IMR-90 (cell line): ENCODE measurements around the gene SETD6. TPM values are rescaled to one million over a fixed set of nuclear protein-coding genes. Genes with fewer than 3 reads are reported as not detected.

Experiments
- ATAC-seq: fragments of 200-7000 bp; cut with Tn5 transposase; 2 replicates; pipeline ENCODE4 v1.9.1; 2020; ENCODE audit warnings: low read depth, mild to moderate bottlenecking, moderate library complexity
- BruUV-seq: library from RNA; stranded (reverse); fragments of 400-500 nt; replicated peaks from 2 replicates; lab custom pipeline; 2021; lab: Mats Ljungman, UMichigan
- CTCF ChIA-PET: fragments of 300-600 bp; formaldehyde crosslinking; extraction: SDS; loops from one replicate; lab custom pipeline; 2021; ENCODE audit warnings: antibody characterized with exemption; lab: Yijun Ruan, JAX
- POLR2A ChIA-PET: fragments of 300-600 bp; sonication (Branson Sonifier 250); formaldehyde crosslinking; loops from one replicate; lab custom pipeline; 2022; ENCODE audit warnings: antibody characterized with exemption; ENCODE audit not compliant: unreplicated experiment; lab: Charles Lee
- DNase-seq: peaks from one replicate; pipeline ENCODE4 v3.0.0; 2013
- H2AFZ ChIP-seq: replicated peaks from 2 replicates; pipeline ENCODE3; 2013; ENCODE audit warnings: low read length, mild to moderate bottlenecking; ENCODE audit not compliant: poor library complexity
- H2AK5ac ChIP-seq: 2 replicates; pipeline ENCODE4 v1.6.1; 2013; ENCODE audit warnings: low read depth, low read length, inconsistent platforms
- H2AK9ac ChIP-seq: replicated peaks from 2 replicates; pipeline ENCODE3; 2013; ENCODE audit warnings: mild to moderate bottlenecking, low read depth, low read length, moderate library complexity; ENCODE audit not compliant: poor library complexity
- H2BK120ac ChIP-seq: 2 replicates; pipeline ENCODE4 v1.6.1; 2013; ENCODE audit warnings: low read depth, low read length, inconsistent platforms
- H2BK15ac ChIP-seq: 3 replicates; pipeline ENCODE4 v1.6.1; 2013; ENCODE audit warnings: low read depth, low read length, inconsistent platforms
- H2BK20ac ChIP-seq: 2 replicates; pipeline ENCODE4 v1.6.1; 2013; ENCODE audit warnings: low read depth, mild to moderate bottlenecking, inconsistent platforms, low read length, moderate library complexity
- H2BK5ac ChIP-seq: 2 replicates; pipeline ENCODE4 v1.6.1; 2013; ENCODE audit warnings: mild to moderate bottlenecking, low read depth, low read length, inconsistent platforms; ENCODE audit not compliant: poor library complexity, severe bottlenecking
- H3K14ac ChIP-seq: replicated peaks from 2 replicates; pipeline ENCODE4 v1.6.1; 2013; ENCODE audit warnings: low read depth, low read length, inconsistent platforms
- H3K18ac ChIP-seq: 2 replicates; pipeline ENCODE4 v1.6.1; 2013; ENCODE audit warnings: low read depth, low read length, control low read depth
- H3K23ac ChIP-seq: 2 replicates; pipeline ENCODE4 v1.6.1; 2013; ENCODE audit warnings: low read depth, low read length, inconsistent platforms
- H3K27ac ChIP-seq: 2 replicates; pipeline ENCODE4 v1.5.1; 2013; ENCODE audit warnings: mild to moderate bottlenecking, control low read depth, low read length; ENCODE audit not compliant: insufficient read depth
- H3K27me3 ChIP-seq: 2 replicates; pipeline ENCODE4 v1.6.1; 2013; ENCODE audit warnings: low read length; ENCODE audit not compliant: control insufficient read depth, insufficient read depth
- H3K36me3 ChIP-seq: 2 replicates; pipeline ENCODE4 v1.6.1; 2013; ENCODE audit warnings: low read length, mixed read lengths; ENCODE audit not compliant: control insufficient read depth, insufficient read depth
- H3K4ac ChIP-seq: 2 replicates; pipeline ENCODE4 v1.6.1; 2013; ENCODE audit warnings: low read depth, low read length, inconsistent platforms
- H3K4me1 ChIP-seq: 2 replicates; pipeline ENCODE4 v1.6.1; 2013; ENCODE audit warnings: low read length, mixed read lengths; ENCODE audit not compliant: control insufficient read depth, insufficient read depth
- H3K4me2 ChIP-seq: 2 replicates; pipeline ENCODE4 v1.6.1; 2013; ENCODE audit warnings: low read depth, mild to moderate bottlenecking, control low read depth, low read length, moderate library complexity
- H3K4me3 ChIP-seq: 2 replicates; pipeline ENCODE4 v1.5.1; 2013; ENCODE audit warnings: low read depth, mild to moderate bottlenecking, control low read depth, low read length, moderate library complexity; ENCODE audit not compliant: insufficient read depth
- H3K56ac ChIP-seq: 2 replicates; pipeline ENCODE4 v1.6.1; 2013; ENCODE audit warnings: low read length, inconsistent platforms; ENCODE audit not compliant: insufficient read depth; ENCODE audit errors: extremely low read depth
- H3K79me1 ChIP-seq, 2 experiments: 2 replicates each; pipeline ENCODE4 v1.6.1; 2013; ENCODE audit warnings: low read length in 2 of 2, inconsistent platforms in 1 of 2, low read depth in 1 of 2
- H3K9ac ChIP-seq: 2 replicates; pipeline ENCODE4 v1.6.1; 2013; ENCODE audit warnings: low read depth, low read length, control low read depth
- H3K9me1 ChIP-seq: 2 replicates; pipeline ENCODE4 v1.6.1; 2013; ENCODE audit warnings: low read length, inconsistent platforms; ENCODE audit not compliant: insufficient read depth
- H3K9me3 ChIP-seq: 2 replicates; pipeline ENCODE4 v1.6.1; 2013; ENCODE audit warnings: low read length; ENCODE audit not compliant: control insufficient read depth, insufficient read depth
- H4K20me1 ChIP-seq: 2 replicates; pipeline ENCODE4 v1.6.1; 2013; ENCODE audit warnings: low read length, inconsistent platforms; ENCODE audit not compliant: insufficient read depth
- H4K5ac ChIP-seq: 2 replicates; pipeline ENCODE4 v1.6.1; 2013; ENCODE audit warnings: mild to moderate bottlenecking, low read depth, low read length, control low read depth
- H4K8ac ChIP-seq, 2 experiments: 2 replicates each; pipeline ENCODE4 v1.6.1; 2013; ENCODE audit warnings: low read depth in 2 of 2, low read length in 2 of 2, control low read depth in 1 of 2, inconsistent platforms in 1 of 2
- H4K91ac ChIP-seq: 2 replicates; pipeline ENCODE4 v1.6.1; 2013; ENCODE audit warnings: low read depth, low read length, inconsistent platforms; ENCODE audit not compliant: insufficient read depth
- BHLHE40 ChIP-seq: fragments of 150-350 bp; IDR thresholded peaks from 2 replicates; pipeline ENCODE4 v1.6.1; 2016; ENCODE audit warnings: mild to moderate bottlenecking, low read depth, low read length
- CTCF ChIP-seq: conservative IDR thresholded peaks from 2 replicates; pipeline ENCODE4 v1.5.1; 2012; ENCODE audit warnings: mild to moderate bottlenecking, low read depth, low read length, improper control_type of control experiment
- ELK1 ChIP-seq: fragments of 150-350 bp; IDR thresholded peaks from 2 replicates; pipeline ENCODE4 v1.6.1; 2016; ENCODE audit warnings: low read depth, mild to moderate bottlenecking, low read length, moderate library complexity, borderline replicate concordance
- MAFK ChIP-seq: IDR thresholded peaks from 2 replicates; pipeline ENCODE4 v1.6.1; 2012; ENCODE audit warnings: low read depth, low read length, improper control_type of control experiment
- MAZ ChIP-seq: IDR thresholded peaks from 2 replicates; pipeline ENCODE4 v1.6.1; 2012; ENCODE audit warnings: low read depth, mild to moderate bottlenecking, low read length, improper control_type of control experiment, moderate library complexity, borderline replicate concordance
- MXI1 ChIP-seq: IDR thresholded peaks from 2 replicates; pipeline ENCODE4 v1.6.1; 2012; ENCODE audit warnings: low read depth, mild to moderate bottlenecking, low read length, moderate library complexity, borderline replicate concordance
- NFE2L2 ChIP-seq: fragments of 150-350 bp; IDR thresholded peaks from 2 replicates; pipeline ENCODE4 v1.6.1; 2016; ENCODE audit warnings: low read depth, mild to moderate bottlenecking, low read length
- POLR2A ChIP-seq: IDR thresholded peaks from 2 replicates; pipeline ENCODE4 v1.6.1; 2012; ENCODE audit warnings: mild to moderate bottlenecking, low read depth, low read length
- RAD21 ChIP-seq: IDR thresholded peaks from 2 replicates; pipeline ENCODE4 v1.6.1; 2012; ENCODE audit warnings: low read length, improper control_type of control experiment
- RCOR1 ChIP-seq: IDR thresholded peaks from 2 replicates; pipeline ENCODE4 v1.6.1; 2012; ENCODE audit warnings: mild to moderate bottlenecking, low read length, improper control_type of control experiment; ENCODE audit not compliant: insufficient replicate concordance
- RFX5 ChIP-seq: IDR thresholded peaks from 2 replicates; pipeline ENCODE4 v1.8.0; 2012; ENCODE audit warnings: low read depth, mild to moderate bottlenecking, low read length, moderate library complexity
- SMC3 ChIP-seq: fragments of 150-350 bp; IDR thresholded peaks from 2 replicates; pipeline ENCODE4 v1.6.1; 2016; ENCODE audit warnings: low read depth, mild to moderate bottlenecking, antibody characterized with exemption, low read length, moderate library complexity
- USF2 ChIP-seq: fragments of 150-350 bp; IDR thresholded peaks from 2 replicates; pipeline ENCODE4 v1.6.1; 2017; ENCODE audit warnings: mild to moderate bottlenecking, antibody characterized with exemption, low read length, low read depth
- WGBS, 2 experiments: methylation state at CpG; one replicate each; pipeline versions ENCODE4 v1.1.5 to v1.1.7; 2013; ENCODE audit warnings: missing lambda C conversion rate in 2 of 2; ENCODE audit not compliant: insufficient read length in 1 of 2; ENCODE audit errors: extremely low coverage in 2 of 2; 5-methylcytosine and 5-hydroxymethylcytosine counted together
- dilution Hi-C: fragments of 300-500 bp; cut with HindIII; formaldehyde crosslinking; loops from one replicate; pipeline ENCODE4 v1.14.3; 2018; ENCODE audit warnings: low sequenced_read_pairs; ENCODE audit not compliant: unreplicated experiment
- in situ Hi-C: fragments of 300-500 bp; cut with MboI; formaldehyde crosslinking; loops from 3 replicates; pipeline ENCODE4 v1.14.3; 2019; ENCODE audit warnings: low sequenced_read_pairs, inconsistent platforms, mixed read lengths
- intact Hi-C: fragments of 100-400 bp; cut with micrococcal nuclease; formaldehyde crosslinking; loops from 2 replicates; pipeline ENCODE4 v1.10.0; 2022
- polyA plus RNA-seq, 3 experiments: library from polyadenylated mRNA; depleted of rRNA; stranded (reverse); fragments of >200 nt; gene quantifications; 2 replicates each; pipeline ENCODE4 v1.2.3, GENCODE V29; 2012; ENCODE audit warnings: low replicate concordance in 1 of 3
- total RNA-seq: library from RNA; depleted of rRNA; stranded (reverse); fragments of >200 nt; gene quantifications from 2 replicates; pipeline ENCODE4 v1.2.3, GENCODE V29; 2012

SETD6 gene
- total and polyA plus RNA-seq, 2 of the 4 experiments (the other 2 are of a cell fraction), result 3.2 to 6.4 TPM

- no peak overlapping the region for H4K91ac ChIP-seq
- H3K27me3 ChIP-seq, result no peaks in the 10 kb centered on the region
- H3K4ac ChIP-seq, result no peak overlapping the region
- no peak overlapping the region for H3K14ac ChIP-seq
- no peak overlapping the region for H3K23ac ChIP-seq
- H3K27ac ChIP-seq, result no peak overlapping the region
- peaks cover 6% of the 10 kb centered on the region for H3K36me3 ChIP-seq
- peaks cover 11% of the 10 kb centered on the region; the same call in 1 of the 2 replicates for H4K20me1 ChIP-seq
- no peak overlapping the region for H3K4me3 ChIP-seq
- DNase-seq, result peak; percentile 55
- ChIA-PET CTCF (interaction anchor here (0.6 to 1.5 kb wide), 2 partner anchors 23 to 149 kb away, joined by 3 read pairs; no protein-coding TSS in a partner anchor), POLR2A (no interaction called here)
- H3K4me2 ChIP-seq, result no peak overlapping the region
- no peaks in the 10 kb centered on the region for H3K9me3 ChIP-seq
- 24% methylated on average over 4 of the region's 17 CpGs; no CpG with 5 or more reads in 1 of the 2 experiments for WGBS, 2 experiments
- peaks cover 8 to 14% of the 10 kb centered on the region in 2 experiments; a peak in 3 of 4 replicates for H3K79me1 ChIP-seq
- no peaks in the 10 kb centered on the region; the same call in 1 of the 2 replicates for H3K9me1 ChIP-seq
- H2AFZ ChIP-seq, result peak overlapping the region; percentile 61
- H2AK9ac ChIP-seq, result peak overlapping the region; percentile 21
- no TSS peak for BruUV-seq
- no peak overlapping the region for H2BK20ac ChIP-seq
- 0 out of 4 replicates have a peak overlapping the region, but pooled peaks of 1 of the 2 experiments have one; percentile 24 for H4K8ac ChIP-seq
- H3K56ac ChIP-seq, result no peak overlapping the region
- ATAC-seq, result 0 out of 2 replicates have a peak, but pooled peaks have one; percentile 21
- no peak overlapping the region for H2BK5ac ChIP-seq
- intact Hi-C loops (loop anchor here (1.0 to 2.0 kb wide), 3 partner anchors 127 to 244 kb away; no protein-coding TSS in a partner anchor), in situ Hi-C loops (no loop called here), dilution Hi-C loops (no loop called here)
- H3K9ac ChIP-seq, result no peak overlapping the region
- H3K18ac ChIP-seq, result no peak overlapping the region
- no peak overlapping the region for H4K5ac ChIP-seq
- no peak overlapping the region for H2BK120ac ChIP-seq
- H3K4me1 ChIP-seq, result 0 out of 2 replicates have a peak, but pooled peaks cover 2% of the 10 kb centered on the region
- H2BK15ac ChIP-seq, result no peak overlapping the region
- H2AK5ac ChIP-seq, result 0 out of 2 replicates have a peak overlapping the region, but pooled peaks have one; percentile 43
- TF ChIP-seq BHLHE40 (no peak), MAFK (no peak), USF2 (peak; percentile 57), POLR2A (no peak), SMC3 (peak; percentile 44), MAZ (no peak), CTCF (peak; percentile 70), ELK1 (no peak), NFE2L2 (no peak), RFX5 (no peak), RCOR1 (no peak), MXI1 (no peak), RAD21 (peak; percentile 42; the same call in 1 of the 2 replicates)
Measured at GRCh38 chr16:58511933-58512815, 3.1 kb upstream of the SETD6 start.
